Colonic mucosa (tissue), 4 donors: ENCODE results near the gene SUPT3H. TPM values are rescaled to one million over a fixed set of nuclear protein-coding genes. Genes with fewer than 3 reads are reported as not detected.

ENCODE experiments used
- DNase-seq: peaks from one replicate; pipeline ENCODE4 v3.0.0-alpha.2; 2020
- H3K27ac ChIP-seq: fragments of 200-600 bp; one replicate; pipeline ENCODE4 v1.8.0; 2021
- H3K27me3 ChIP-seq: fragments of 200-600 bp; one replicate; pipeline ENCODE4 v1.8.0; 2021
- H3K36me3 ChIP-seq: fragments of 200-600 bp; one replicate; pipeline ENCODE4 v1.8.0; 2021
- H3K4me1 ChIP-seq: fragments of 200-600 bp; one replicate; pipeline ENCODE4 v1.8.0; 2021; ENCODE audit warnings: mild to moderate bottlenecking
- H3K4me3 ChIP-seq: fragments of 200-600 bp; one replicate; pipeline ENCODE4 v1.8.0; 2021
- H3K9ac ChIP-seq, 2 donors: one replicate each; pipeline ENCODE4 v1.7.0; 2013; ENCODE audit warnings: control low read depth in 2 of 2, low read depth in 2 of 2, low read length in 2 of 2
- H3K9me3 ChIP-seq: fragments of 200-600 bp; one replicate; pipeline ENCODE4 v1.8.0; 2021
- CTCF ChIP-seq: fragments of 200-600 bp; IDR thresholded peaks from one replicate; pipeline ENCODE4 v1.8.0; 2022; ENCODE audit warnings: antibody characterized with exemption, mild to moderate bottlenecking
- intact Hi-C: fragments of 100-400 bp; cut with DNase I; formaldehyde crosslinking; loops from one replicate; pipeline ENCODE4 v1.14.1; 2022
- total RNA-seq, 2 donors: library from RNA; stranded (reverse); fragmentation: NEBNext Ultra II Directional in 1 of 2; extraction: Animal tissue kit (Norgen Biotek cat#: 25700) in 1 of 2; gene quantifications; one replicate each; pipeline ENCODE4 v1.2.1, GENCODE V29; 2021
- donor health status: healthy.
- donor health status: DM: no; HTN: no; CAD: no.
- donor health status: DM: no; HTN: no; CAD: no.

SUPT3H gene
- total RNA-seq: 1 to 10 TPM; 3.4 to 4.1 TPM

DNA sequence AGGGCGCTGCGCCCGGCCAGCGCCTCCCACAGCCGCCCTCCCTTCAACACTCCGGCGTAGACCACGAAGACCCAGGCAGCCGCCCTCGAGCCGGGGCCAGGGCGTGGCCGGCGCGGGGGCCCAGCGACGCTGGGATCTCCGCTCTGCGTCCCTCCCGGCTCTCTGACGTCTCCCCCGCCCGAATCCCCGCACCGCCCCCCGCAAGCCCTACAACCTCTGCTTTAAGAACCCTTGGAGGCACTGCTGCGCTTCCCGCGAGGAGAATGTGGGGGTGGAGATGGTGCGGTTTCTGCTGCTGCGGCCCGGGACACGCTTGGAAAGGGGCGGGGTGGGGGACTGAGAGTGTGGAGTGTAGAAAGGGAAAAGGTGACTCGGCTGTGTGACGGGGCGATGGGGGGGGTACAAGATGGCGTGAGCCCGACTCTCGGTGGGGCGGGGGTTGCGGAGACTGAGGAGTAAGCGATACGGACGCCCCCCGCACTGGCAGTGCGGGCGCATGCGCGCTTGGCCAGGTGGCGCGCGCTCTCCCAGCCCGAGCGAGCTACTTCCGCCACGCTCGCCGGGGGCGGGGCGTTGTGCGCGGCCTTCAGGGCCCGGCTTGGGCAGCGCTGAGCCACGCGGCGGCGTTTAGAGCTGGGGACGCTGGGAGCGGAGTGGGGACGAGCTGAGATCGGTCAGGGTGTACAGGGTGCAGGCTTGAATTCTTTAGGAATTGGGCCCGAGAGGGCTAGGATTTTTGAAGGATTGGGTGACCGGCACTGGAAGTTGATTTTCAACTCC lies at the start of gene SUPT3H:
TSS of gene SUPT3H (minus strand) at position 381 of the 780 bp plus-strand sequence.
- peak; percentile 90 for DNase-seq
- no peak for TF ChIP-seq CTCF
- H3K27me3 ChIP-seq: no peaks in the 10 kb centered on the region
- intact Hi-C loops: no loop called here
- H3K36me3 ChIP-seq: no peaks in the 10 kb centered on the region
- H3K4me3 ChIP-seq: peak within 1 kb of the TSS; percentile 68
- no peaks in the 10 kb centered on the region for H3K4me1 ChIP-seq
- H3K9ac ChIP-seq: peak within 1 kb of the TSS; percentile 86 to 97
- peak within 1 kb of the TSS; percentile 89 for H3K27ac ChIP-seq
- H3K9me3 ChIP-seq: no peaks in the 10 kb centered on the region

DNA sequence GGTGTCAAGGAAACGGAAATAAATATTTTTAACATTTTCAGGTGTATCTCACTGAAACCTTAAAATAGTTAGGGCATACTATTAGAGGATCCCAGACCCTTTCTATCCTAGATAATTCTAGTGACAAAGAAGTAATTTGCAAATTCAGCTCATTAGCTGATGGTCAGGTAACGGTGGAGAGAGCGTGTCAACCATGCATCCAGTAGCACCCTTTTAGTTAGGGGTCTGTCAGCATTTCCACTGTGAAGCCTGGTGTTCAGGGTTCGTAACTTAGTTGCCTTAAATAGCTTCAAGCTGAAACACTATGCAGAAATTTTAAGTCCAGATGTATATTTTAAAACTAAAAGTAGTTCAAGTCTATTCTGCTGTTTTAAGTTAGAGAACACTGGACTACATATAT lies 48.5 kb upstream of the SUPT3H start:
- H3K9ac ChIP-seq: no peak overlapping the region
- H3K36me3 ChIP-seq: no peaks in the 10 kb centered on the region
- intact Hi-C loops: no loop called here
- no peak for TF ChIP-seq CTCF
- DNase-seq: no peak
- H3K27ac ChIP-seq: no peak overlapping the region
- peaks cover 28% of the 10 kb centered on the region for H3K27me3 ChIP-seq
- no peak overlapping the region for H3K4me3 ChIP-seq
- no peaks in the 10 kb centered on the region for H3K9me3 ChIP-seq
- H3K4me1 ChIP-seq: peaks cover 5% of the 10 kb centered on the region

GRCh38 chr6:45424451-45424861 lies 46.7 kb upstream of the SUPT3H start:
- H3K27me3 ChIP-seq: peaks cover 43% of the 10 kb centered on the region
- H3K27ac ChIP-seq: peak overlapping the region; percentile 70
- no peak for TF ChIP-seq CTCF
- DNase-seq: no peak
- H3K9me3 ChIP-seq: no peaks in the 10 kb centered on the region
- no peaks in the 10 kb centered on the region for H3K36me3 ChIP-seq
- peak overlapping the region; percentile 55 for H3K4me3 ChIP-seq
- H3K9ac ChIP-seq: peak overlapping the region; percentile 51 to 68
- H3K4me1 ChIP-seq: peaks cover 5% of the 10 kb centered on the region
- intact Hi-C loops: no loop called here

GRCh38 chr6:45423824-45424450 lies 46.2 kb upstream of the SUPT3H start:
- Histone ChIP-seq H3K27me3 (peaks cover 43% of the 10 kb centered on the region), H3K9ac (peak overlapping the region; percentile 66 to 87), H3K36me3 (no peaks in the 10 kb centered on the region), H3K27ac (peak overlapping the region; percentile 70), H3K9me3 (no peaks in the 10 kb centered on the region), H3K4me1 (peaks cover 5% of the 10 kb centered on the region), H3K4me3 (peak overlapping the region; percentile 55)
- no peak for DNase-seq
- no peak for TF ChIP-seq CTCF
- intact Hi-C loops: no loop called here

GRCh38 chr6:45423111-45423823 lies 45.5 kb upstream of the SUPT3H start:
- H3K9me3 ChIP-seq: no peaks in the 10 kb centered on the region
- no peak for DNase-seq
- TF ChIP-seq CTCF: no peak
- H3K9ac ChIP-seq: peak overlapping the region; percentile 66 to 87
- intact Hi-C loops: no loop called here
- peaks cover 5% of the 10 kb centered on the region for H3K4me1 ChIP-seq
- no peaks in the 10 kb centered on the region for H3K36me3 ChIP-seq
- H3K4me3 ChIP-seq: peak overlapping the region; percentile 55
- H3K27me3 ChIP-seq: peaks cover 43% of the 10 kb centered on the region
- peak overlapping the region; percentile 70 for H3K27ac ChIP-seq
